GM12878 (cell line): ENCODE results near the gene CLIC5.

ENCODE experiments used
- CTCF ChIP-seq, 3 experiments: IDR thresholded peaks in 2 of 3; conservative IDR thresholded peaks in 1 of 3; 2 replicates each; pipeline ENCODE4 v1.5.1; 2011; ENCODE audit warnings: low read depth in 3 of 3, low read length in 3 of 3, mild to moderate bottlenecking in 3 of 3, control low read depth in 2 of 3, moderate library complexity in 2 of 3, inconsistent platforms in 1 of 3, mixed read lengths in 1 of 3; ENCODE audit not compliant: control insufficient read depth in 2 of 3, insufficient read depth in 1 of 3; ENCODE audit errors: extremely low read depth in 1 of 3
- NR2C2 ChIP-seq: IDR thresholded peaks from 2 replicates; pipeline ENCODE4 v1.6.1; 2011; ENCODE audit warnings: borderline replicate concordance, low read depth; ENCODE audit not compliant: control insufficient read depth, insufficient read length
- POLR2AphosphoS5 ChIP-seq: IDR thresholded peaks from 2 replicates; pipeline ENCODE4 v1.6.1; 2011; ENCODE audit warnings: mild to moderate bottlenecking, low read length, inconsistent platforms
- YY1 ChIP-seq: IDR thresholded peaks from 2 replicates; pipeline ENCODE4 v1.6.1; 2011; ENCODE audit warnings: low read depth, mild to moderate bottlenecking, low read length

- TF ChIP-seq YY1 (no peak), NR2C2 (no peak), CTCF (IDR thresholded peaks at IDR 0.05 in 2 of 3, conservative IDR thresholded peaks at IDR 0.05 in 1 of 3; ENCODE audit: control insufficient read depth in 2 of 3, extremely low read depth in 1 of 3, insufficient read depth in 1 of 3, low read depth in 3 of 3, low read length in 3 of 3) (no peak), POLR2AphosphoS5 (no peak)
Observed at GRCh38 chr6:46012834-46013233, 2.8 kb downstream of the CLIC5 start.
